B cell (primary cell): ENCODE results near the gene SLC12A7. TPM values are rescaled to one million over a fixed set of nuclear protein-coding genes. Genes with fewer than 3 reads are reported as not detected.

ENCODE experiments used
- ATAC-seq: fragments of 200-7000 bp; cut with Tn5 transposase; one replicate; pipeline ENCODE4 v1.10.0; 2021; ENCODE audit warnings: low read depth, mild to moderate bottlenecking, moderate number of reproducible peaks, moderate library complexity
- CTCF ChIA-PET: fragments of 350-600 bp; sonication (Branson Sonifier 250); formaldehyde crosslinking; loops from one replicate; lab custom pipeline; 2021; ENCODE audit warnings: antibody characterized with exemption, inconsistent platforms; lab: Charles Lee
- POLR2A ChIA-PET: fragments of 350-600 bp; sonication (Branson Sonifier 250); formaldehyde crosslinking; loops from one replicate; lab custom pipeline; 2021; ENCODE audit warnings: antibody characterized with exemption; lab: Charles Lee
- DNase-seq: peaks from one replicate; pipeline ENCODE4 v3.0.0; 2013
- H2AFZ ChIP-seq: 2 replicates; pipeline ENCODE4 v1.6.1; 2012; ENCODE audit warnings: mild to moderate bottlenecking, low read depth, low read length; ENCODE audit not compliant: insufficient read depth, poor library complexity, severe bottlenecking
- H3K27ac ChIP-seq, 2 donors: 1 replicate in 1 of 2; 2 replicates in 1 of 2; pipeline ENCODE4 v1.5.1; 2012 to 2013; ENCODE audit warnings: low read length in 2 of 2, mild to moderate bottlenecking in 2 of 2, moderate library complexity in 1 of 2
- H3K27me3 ChIP-seq, 4 experiments: fragments of 200-600 bp in 1 of 4; sonication (generic) in 1 of 4; replicated peaks in 1 of 4; 1 replicate in 2 of 4; 2 replicates in 2 of 4; pipeline versions ENCODE4 v1.6.1 to v1.7.0; 2013 to 2016; ENCODE audit warnings: low read length in 3 of 4, mild to moderate bottlenecking in 2 of 4, mixed read lengths in 1 of 4, moderate library complexity in 1 of 4; ENCODE audit not compliant: insufficient read depth in 4 of 4, control insufficient read depth in 3 of 4; ENCODE audit errors: control extremely low read depth in 1 of 4
- H3K36me3 ChIP-seq, 2 experiments: replicated peaks in 1 of 2; 1 replicate in 1 of 2; 2 replicates in 1 of 2; pipeline versions ENCODE4 v1.6.1 to v1.7.1; 2013; ENCODE audit warnings: low read length in 1 of 2; ENCODE audit not compliant: insufficient read depth in 2 of 2, control insufficient read depth in 1 of 2; ENCODE audit errors: control extremely low read depth in 1 of 2, extremely low read depth in 1 of 2
- H3K4me1 ChIP-seq, 2 donors: fragments of 200-600 bp in 1 of 2; sonication (generic) in 1 of 2; 1 replicate in 1 of 2; 2 replicates in 1 of 2; pipeline versions ENCODE4 v1.5.1 to v1.6.1; 2013 to 2017; ENCODE audit warnings: low read length in 2 of 2; ENCODE audit not compliant: control insufficient read depth in 2 of 2, insufficient read depth in 2 of 2
- H3K4me2 ChIP-seq: replicated peaks from 2 replicates; pipeline ENCODE3; 2012; ENCODE audit warnings: mild to moderate bottlenecking, low read depth, low read length; ENCODE audit not compliant: poor library complexity, severe bottlenecking
- H3K4me3 ChIP-seq, 5 experiments: fragments of 200-600 bp in 1 of 5; sonication (generic) in 1 of 5; 1 replicate in 3 of 5; 2 replicates in 2 of 5; pipeline versions ENCODE4 v1.5.1 to v1.7.0; 2011 to 2016; ENCODE audit warnings: low read length in 4 of 5, mild to moderate bottlenecking in 4 of 5, low read depth in 2 of 5, control low read depth in 1 of 5, moderate library complexity in 1 of 5; ENCODE audit not compliant: insufficient read depth in 1 of 5; ENCODE audit errors: control extremely low read depth in 1 of 5, extremely low read depth in 1 of 5
- H3K79me2 ChIP-seq: fragments of 200-600 bp; sonication (generic); one replicate; pipeline ENCODE4 v1.6.0; 2016; ENCODE audit warnings: low read length; ENCODE audit not compliant: control insufficient read depth, insufficient read depth
- H3K9ac ChIP-seq: fragments of 200-600 bp; sonication (generic); 2 replicates; pipeline ENCODE4 v1.6.1; 2017; ENCODE audit warnings: mild to moderate bottlenecking, low read length, moderate library complexity
- H3K9me3 ChIP-seq, 3 donors: one replicate each; pipeline versions ENCODE4 v1.6.1 to v1.7.1; 2013; ENCODE audit warnings: low read length in 2 of 3; ENCODE audit not compliant: control insufficient read depth in 2 of 3, insufficient read depth in 1 of 3; ENCODE audit errors: control extremely low read depth in 1 of 3
- H4K20me1 ChIP-seq: 2 replicates; pipeline ENCODE4 v1.6.0; 2012; ENCODE audit warnings: mild to moderate bottlenecking, low read length; ENCODE audit not compliant: insufficient read depth, control insufficient read depth, poor library complexity, severe bottlenecking
- H3K27ac Mint-ChIP-seq: one replicate; pipeline ENCODE4 v1.8.0; 2021; ENCODE audit warnings: mixed read lengths
- H3K27me3 Mint-ChIP-seq: one replicate; pipeline ENCODE4 v1.8.0; 2021; ENCODE audit warnings: mixed read lengths
- H3K4me1 Mint-ChIP-seq: one replicate; pipeline ENCODE4 v1.8.0; 2021; ENCODE audit warnings: mixed read lengths
- H3K4me3 Mint-ChIP-seq: one replicate; pipeline ENCODE4 v1.8.0; 2021; ENCODE audit warnings: mixed read lengths
- H3K9me3 Mint-ChIP-seq: one replicate; pipeline ENCODE4 v1.8.0; 2022; ENCODE audit warnings: mixed read lengths; ENCODE audit not compliant: insufficient read depth
- EZH2 ChIP-seq: IDR thresholded peaks from 2 replicates; pipeline ENCODE4 v1.6.1; 2012; ENCODE audit warnings: borderline replicate concordance, low read depth, mild to moderate bottlenecking, moderate library complexity, low read length; ENCODE audit not compliant: insufficient read depth, poor library complexity, severe bottlenecking
- WGBS: methylation state at CpG from one replicate; pipeline ENCODE4 v1.1.5; 2013; ENCODE audit warnings: missing lambda C conversion rate; ENCODE audit not compliant: insufficient coverage; 5-methylcytosine and 5-hydroxymethylcytosine counted together
- intact Hi-C: fragments of 100-400 bp; cut with micrococcal nuclease; formaldehyde crosslinking; loops from one replicate; pipeline ENCODE4 v1.10.0; 2022
- polyA plus RNA-seq: library from polyadenylated mRNA; depleted of rRNA; stranded (reverse); fragments of >200 nt; gene quantifications from 2 replicates; pipeline ENCODE4 v1.2.3, GENCODE V29; 2012
- total RNA-seq, 2 donors: library from RNA; stranded (reverse); fragments of 120-200 nt in 1 of 2; gene quantifications; 1 replicate in 1 of 2; 2 replicates in 1 of 2; pipeline versions ENCODE4 v1.2.3 to v1.2.4, GENCODE V29; 2013 to 2022
- TF ChIP-seq, protein P1 (sequence below): fragments of 200-600 bp; IDR thresholded peaks from one replicate; pipeline ENCODE4 v1.8.0; 2022; ENCODE audit warnings: antibody characterized with exemption, mild to moderate bottlenecking

The SLC12A7 gene
- total and polyA plus RNA-seq, 2 donors (not counting 1 experiment from before 2014, with no cell fraction given): 25.5 to 34.4 TPM

- Mint-ChIP-seq H3K27ac (no peak overlapping the region), H3K4me1 (peaks cover 6% of the 10 kb centered on the region), H3K27me3 (no peaks in the 10 kb centered on the region), H3K9me3 (no peaks in the 10 kb centered on the region), H3K4me3 (no peak overlapping the region)
- no peak for DNase-seq
- intact Hi-C loops: no loop called here
- 97% methylated on average over 12 of the region's 21 CpGs for WGBS
- Histone ChIP-seq H3K36me3 (no peaks in the 10 kb centered on the region), H3K4me2 (no peak overlapping the region), H3K4me1 (no peaks in the 10 kb centered on the region), H3K79me2 (peaks cover 15% of the 10 kb centered on the region), H4K20me1 (peaks cover 50% of the 10 kb centered on the region), H3K27me3 (no peaks in the 10 kb centered on the region), H2AFZ (no peak overlapping the region), H3K4me3 (no peak overlapping the region), H3K27ac (no peak overlapping the region), H3K9ac (no peak overlapping the region), H3K9me3 (no peaks in the 10 kb centered on the region)
- POLR2A ChIA-PET: interaction anchor here (0.7 kb wide), 1 partner anchor 163 kb away, joined by 4 read pairs; no protein-coding TSS in a partner anchor
- no peak for ATAC-seq
- TF ChIP-seq, protein P1, sequence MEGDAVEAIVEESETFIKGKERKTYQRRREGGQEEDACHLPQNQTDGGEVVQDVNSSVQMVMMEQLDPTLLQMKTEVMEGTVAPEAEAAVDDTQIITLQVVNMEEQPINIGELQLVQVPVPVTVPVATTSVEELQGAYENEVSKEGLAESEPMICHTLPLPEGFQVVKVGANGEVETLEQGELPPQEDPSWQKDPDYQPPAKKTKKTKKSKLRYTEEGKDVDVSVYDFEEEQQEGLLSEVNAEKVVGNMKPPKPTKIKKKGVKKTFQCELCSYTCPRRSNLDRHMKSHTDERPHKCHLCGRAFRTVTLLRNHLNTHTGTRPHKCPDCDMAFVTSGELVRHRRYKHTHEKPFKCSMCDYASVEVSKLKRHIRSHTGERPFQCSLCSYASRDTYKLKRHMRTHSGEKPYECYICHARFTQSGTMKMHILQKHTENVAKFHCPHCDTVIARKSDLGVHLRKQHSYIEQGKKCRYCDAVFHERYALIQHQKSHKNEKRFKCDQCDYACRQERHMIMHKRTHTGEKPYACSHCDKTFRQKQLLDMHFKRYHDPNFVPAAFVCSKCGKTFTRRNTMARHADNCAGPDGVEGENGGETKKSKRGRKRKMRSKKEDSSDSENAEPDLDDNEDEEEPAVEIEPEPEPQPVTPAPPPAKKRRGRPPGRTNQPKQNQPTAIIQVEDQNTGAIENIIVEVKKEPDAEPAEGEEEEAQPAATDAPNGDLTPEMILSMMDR: no peak
- TF ChIP-seq EZH2: no peak
- CTCF ChIA-PET: no interaction called here
These were observed 17.1 kb downstream of the SLC12A7 start for GRCh38 chr5:1094670-1095190.

GRCh38 chr5:1093361-1093760 is 18.5 kb downstream of the SLC12A7 start:
- peaks cover 4% of the 10 kb centered on the region for H3K79me2 ChIP-seq
- POLR2A ChIA-PET: no interaction called here
- no peak overlapping the region for H3K9ac ChIP-seq
- H3K36me3 ChIP-seq: no peaks in the 10 kb centered on the region
- Mint-ChIP-seq H3K4me1 (peaks cover 4% of the 10 kb centered on the region), H3K9me3 (no peaks in the 10 kb centered on the region), H3K27ac (no peak overlapping the region), H3K4me3 (no peak overlapping the region), H3K27me3 (no peaks in the 10 kb centered on the region)
- WGBS: 93% methylated on average over 26 of the region's 26 CpGs
- no peak overlapping the region for H3K4me3 ChIP-seq
- TF ChIP-seq EZH2: no peak
- TF ChIP-seq, protein P1: no peak
- DNase-seq (no peak), ATAC-seq (no peak)
- no peaks in the 10 kb centered on the region for H3K9me3 ChIP-seq
- H2AFZ ChIP-seq: no peak overlapping the region
- H3K27me3 ChIP-seq: no peaks in the 10 kb centered on the region
- H3K4me2 ChIP-seq: no peak overlapping the region
- H3K27ac ChIP-seq: no peak overlapping the region
- intact Hi-C loops: no loop called here
- no peaks in the 10 kb centered on the region for H3K4me1 ChIP-seq
- CTCF ChIA-PET: no interaction called here
- peaks cover 37% of the 10 kb centered on the region for H4K20me1 ChIP-seq
